ENCODE results near the gene AGBL4. TPM values are rescaled to one million over a fixed set of nuclear protein-coding genes. Genes with fewer than 3 reads are reported as not detected.

Gene AGBL4
- total RNA-seq, 1 donor from 2014 or later: not detected

- intact Hi-C loops (cut with DNase I): no loop called here
- H3K9me3 ChIP-seq: no peaks in the 10 kb centered on the region
- DNase-seq (ENCODE audit: low spot score in 2 of 2): no peak
- H3K27ac ChIP-seq: no peak overlapping the region
- no peak overlapping the region for H3K4me3 ChIP-seq
- no peaks in the 10 kb centered on the region for H3K27me3 ChIP-seq
- H3K4me1 ChIP-seq: no peaks in the 10 kb centered on the region
- TF ChIP-seq CTCF (IDR thresholded peaks at IDR 0.05): no peak
- H3K36me3 ChIP-seq: no peaks in the 10 kb centered on the region
These were observed 1193.0 kb downstream of the AGBL4 start for GRCh38 chr1:48830715-48831114.

GRCh38 chr1:48829446-48829845 lies 1194.3 kb downstream of the AGBL4 start:
- no peak for TF ChIP-seq CTCF (IDR thresholded peaks at IDR 0.05)
- intact Hi-C loops (cut with DNase I): no loop called here

GRCh38 chr1:48823168-48823567 lies 1200.6 kb downstream of the AGBL4 start:
- Histone ChIP-seq H3K27ac (no peak overlapping the region), H3K36me3 (no peaks in the 10 kb centered on the region), H3K4me3 (no peak overlapping the region), H3K9me3 (no peaks in the 10 kb centered on the region), H3K4me1 (no peaks in the 10 kb centered on the region), H3K27me3 (no peaks in the 10 kb centered on the region)
- DNase-seq (ENCODE audit: low spot score in 2 of 2): no peak
- intact Hi-C loops (cut with DNase I): no loop called here
- no peak for TF ChIP-seq CTCF (IDR thresholded peaks at IDR 0.05)

More at GRCh38 chr1:48829446-48829845, 1194.3 kb downstream of the AGBL4 start:
- Histone ChIP-seq H3K4me1 (no peaks in the 10 kb centered on the region), H3K27me3 (no peaks in the 10 kb centered on the region), H3K27ac (no peak overlapping the region), H3K36me3 (no peaks in the 10 kb centered on the region), H3K9me3 (no peaks in the 10 kb centered on the region), H3K4me3 (no peak overlapping the region)
- DNase-seq (ENCODE audit: low spot score in 2 of 2): no peak

GRCh38 chr1:48820491-48820890 lies 1203.3 kb downstream of the AGBL4 start:
- H3K4me1 ChIP-seq: no peaks in the 10 kb centered on the region
- H3K36me3 ChIP-seq: no peaks in the 10 kb centered on the region
- intact Hi-C loops (cut with DNase I): no loop called here
- H3K4me3 ChIP-seq: no peak overlapping the region
- H3K27me3 ChIP-seq: no peaks in the 10 kb centered on the region
- no peak for TF ChIP-seq CTCF (IDR thresholded peaks at IDR 0.05)
- no peaks in the 10 kb centered on the region for H3K9me3 ChIP-seq
- no peak overlapping the region for H3K27ac ChIP-seq
- no peak for DNase-seq (ENCODE audit: low spot score in 2 of 2)

- H3K4me1 ChIP-seq: no peaks in the 10 kb centered on the region
- no peaks in the 10 kb centered on the region for H3K27me3 ChIP-seq
- H3K27ac ChIP-seq: no peak overlapping the region
- no peaks in the 10 kb centered on the region for H3K36me3 ChIP-seq
- peak; percentile 47 to 87 (median 85) for TF ChIP-seq CTCF (IDR thresholded peaks at IDR 0.05)
- no peaks in the 10 kb centered on the region for H3K9me3 ChIP-seq
- peak in 1 of 2 donors; percentile 71 for DNase-seq (ENCODE audit: low spot score in 2 of 2)
- intact Hi-C loops (cut with DNase I): loop anchor here (1.0 to 5.0 kb wide), 4 partner anchors 75 to 245 kb away; no protein-coding TSS in a partner anchor
- H3K4me3 ChIP-seq: no peak overlapping the region
These were observed 1206.1 kb downstream of the AGBL4 start for GRCh38 chr1:48817505-48818114.

- Histone ChIP-seq H3K4me1 (peaks cover 5 to 18% of the 10 kb centered on the region in 2 donors), H3K27me3 (no peaks in the 10 kb centered on the region), H3K9me3 (no peaks in the 10 kb centered on the region), H3K36me3 (no peaks in the 10 kb centered on the region), H3K4me3 (no peak overlapping the region), H3K27ac (no peak overlapping the region)
- no peak for TF ChIP-seq CTCF (IDR thresholded peaks at IDR 0.05)
- intact Hi-C loops (cut with DNase I): no loop called here
- DNase-seq (ENCODE audit: low spot score in 2 of 2): no peak
These were observed 1213.0 kb downstream of the AGBL4 start for GRCh38 chr1:48810740-48811139.
